ENCODE measurements around the gene OR4C6.

The OR4C6 gene

DNA sequence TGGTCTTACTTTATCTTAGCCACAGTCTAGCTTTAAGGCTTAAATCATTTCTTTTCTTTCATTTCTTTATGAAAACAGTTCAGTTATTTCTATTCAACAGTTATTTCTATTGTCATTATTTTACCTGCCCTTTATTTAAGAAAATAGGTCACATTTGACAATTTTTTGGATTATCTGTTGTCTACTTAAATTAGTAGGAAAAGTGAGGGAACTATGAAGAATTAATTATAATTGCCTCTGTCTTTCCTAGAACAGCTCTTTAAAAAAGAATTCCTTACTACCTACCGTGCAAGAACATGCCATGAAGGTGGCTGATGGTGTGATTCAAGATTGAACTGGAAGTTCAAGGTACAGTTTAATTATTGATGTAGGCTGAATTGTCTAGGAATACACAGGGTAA, at the start of gene OR4C6:
TSS of gene OR4C6 (plus strand) at position 301 of the 400 bp plus-strand sequence. CDS start 2,966 bp downstream, outside the sequence.
- no peak for DNase-seq (ENCODE audit: low read depth in 2 of 2, low spot score in 1 of 2)

DNA sequence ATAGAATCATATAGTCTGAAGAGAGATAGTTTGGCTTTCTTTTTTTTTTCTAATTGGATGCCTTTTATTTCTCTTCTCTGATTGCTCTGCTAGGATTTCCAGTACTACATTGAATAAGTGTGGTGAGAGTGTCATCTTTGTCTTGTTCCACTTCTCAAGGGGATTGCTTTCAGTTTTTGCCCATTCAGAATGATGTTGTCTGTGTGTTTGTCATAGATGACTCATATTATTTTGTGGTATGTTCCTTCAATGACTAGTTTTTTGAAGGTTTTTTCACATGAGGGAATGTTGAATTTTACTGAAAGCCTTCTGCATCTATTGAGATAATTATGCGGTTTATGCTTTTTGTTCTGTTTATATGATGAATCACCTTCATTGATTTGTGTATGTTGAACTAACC, 37.5 kb upstream of the OR4C6 start:
- no peak for DNase-seq (ENCODE audit: low read depth in 2 of 2, low spot score in 1 of 2)

DNA sequence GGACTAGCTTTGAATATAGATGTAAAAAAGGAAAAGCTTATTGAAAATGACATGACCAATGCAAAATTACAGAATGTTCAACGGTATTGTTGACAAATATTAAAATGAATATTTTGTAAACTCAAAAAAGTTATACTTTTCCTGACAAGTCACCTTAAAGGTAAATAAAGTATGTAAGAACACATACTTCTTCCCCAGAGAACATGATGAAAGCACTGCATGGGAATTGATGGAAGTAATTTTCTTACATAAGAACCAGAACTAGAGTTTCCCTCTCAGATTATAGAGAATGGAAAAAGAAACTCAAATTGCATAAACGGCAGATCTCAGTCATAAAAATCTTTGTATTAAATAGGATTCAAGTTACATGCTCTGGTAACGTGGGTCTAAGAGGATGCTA, 27.2 kb upstream of the OR4C6 start, which contains the start of gene OR4P4:
TSS of gene OR4P4 (plus strand) at position 301 of the 400 bp plus-strand sequence.
- DNase-seq (ENCODE audit: low read depth in 2 of 2, low spot score in 1 of 2) = no peak

DNA sequence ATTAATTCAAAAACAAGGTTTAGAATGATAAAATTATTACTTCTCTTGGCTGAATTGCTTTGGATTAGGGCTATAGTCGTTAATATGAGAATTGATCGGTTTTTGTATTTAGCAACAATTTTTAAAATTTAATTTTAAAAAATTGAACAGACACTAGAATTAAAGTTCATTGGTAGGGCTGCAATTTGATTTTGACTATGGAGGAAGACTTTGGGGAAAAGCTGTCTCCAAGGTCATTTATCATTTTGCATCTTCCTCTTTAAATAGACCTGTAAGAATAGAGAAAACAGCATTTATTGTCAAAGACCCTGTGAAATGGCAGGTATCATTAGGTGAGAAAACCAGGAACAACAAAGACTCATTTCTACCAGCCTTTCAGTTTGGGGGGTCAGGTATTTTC, 14.0 kb upstream of the OR4C6 start, which contains the start of gene OR4S2:
TSS of gene OR4S2 (plus strand) at position 301 of the 400 bp plus-strand sequence. CDS start 2,577 bp downstream, outside the sequence.
- DNase-seq (ENCODE audit: low read depth in 2 of 2, low spot score in 1 of 2) = no peak

DNA sequence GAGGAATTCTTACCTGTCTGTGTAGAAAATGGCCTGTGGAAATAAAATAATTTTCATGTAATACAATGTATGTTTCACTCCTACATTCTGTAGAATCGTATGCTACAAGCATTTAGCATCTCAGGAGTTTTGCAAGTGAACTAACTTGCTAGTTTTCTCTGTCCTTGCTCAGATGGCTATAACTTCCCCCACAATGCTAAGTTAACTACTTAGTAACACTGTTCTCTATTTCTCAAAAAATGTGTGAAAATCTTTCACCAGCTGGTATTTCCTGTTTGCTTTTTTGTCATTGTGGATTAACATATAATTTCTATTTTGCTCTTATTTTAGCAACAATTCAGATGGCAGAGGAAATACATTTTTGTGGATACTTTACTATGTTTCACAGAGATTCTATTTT, 9.4 kb upstream of the OR4C6 start:
- DNase-seq (ENCODE audit: low read depth in 2 of 2, low spot score in 1 of 2) = no peak

DNA sequence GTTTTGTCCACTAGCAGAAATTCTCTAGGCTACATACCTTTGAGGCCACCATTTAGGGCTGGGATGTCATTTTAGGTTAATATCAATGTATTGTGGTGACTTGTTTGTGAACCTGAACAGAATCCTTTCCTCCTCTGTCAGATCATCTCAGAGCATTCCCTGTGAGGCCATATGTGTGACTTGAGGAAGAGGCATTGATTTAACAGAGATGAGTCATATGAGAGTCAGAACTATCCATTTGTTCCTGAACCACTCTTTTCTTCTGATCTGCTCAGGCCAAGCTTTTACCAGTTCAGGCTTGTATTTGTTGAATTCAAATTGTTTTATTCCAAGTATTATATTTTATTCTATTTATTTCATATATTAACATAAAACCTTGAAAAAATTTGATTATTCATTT, 6.9 kb upstream of the OR4C6 start:
- no peak for DNase-seq (ENCODE audit: low read depth in 2 of 2, low spot score in 1 of 2)

DNA sequence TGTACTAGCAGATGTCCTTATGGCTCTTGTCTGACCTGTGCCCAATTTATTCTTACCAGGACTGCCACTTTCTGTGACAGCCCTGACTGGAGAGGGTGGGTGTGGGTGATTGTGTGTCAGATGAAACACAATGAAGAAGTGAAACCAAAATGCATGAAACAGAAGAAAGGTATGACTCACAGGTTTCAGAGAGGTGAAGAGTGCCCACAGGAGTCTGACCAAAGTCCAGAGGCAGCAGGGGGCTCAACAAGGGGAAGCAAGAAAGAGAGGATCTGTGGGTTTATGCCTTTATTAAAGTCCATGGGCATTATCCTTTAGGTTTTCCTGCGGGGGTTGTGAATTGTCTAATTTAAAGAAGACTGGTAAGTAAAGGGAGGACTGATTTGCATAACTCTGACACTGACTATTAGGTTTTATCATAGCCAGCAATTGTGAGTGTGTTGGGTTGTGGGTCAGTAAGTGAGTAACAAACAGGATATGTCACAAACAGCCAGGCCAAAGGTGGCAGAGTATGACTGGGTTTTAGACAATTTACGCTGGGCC, 3.9 kb upstream of the OR4C6 start:
- DNase-seq (ENCODE audit: low read depth in 2 of 2, low spot score in 1 of 2) = no peak

DNA sequence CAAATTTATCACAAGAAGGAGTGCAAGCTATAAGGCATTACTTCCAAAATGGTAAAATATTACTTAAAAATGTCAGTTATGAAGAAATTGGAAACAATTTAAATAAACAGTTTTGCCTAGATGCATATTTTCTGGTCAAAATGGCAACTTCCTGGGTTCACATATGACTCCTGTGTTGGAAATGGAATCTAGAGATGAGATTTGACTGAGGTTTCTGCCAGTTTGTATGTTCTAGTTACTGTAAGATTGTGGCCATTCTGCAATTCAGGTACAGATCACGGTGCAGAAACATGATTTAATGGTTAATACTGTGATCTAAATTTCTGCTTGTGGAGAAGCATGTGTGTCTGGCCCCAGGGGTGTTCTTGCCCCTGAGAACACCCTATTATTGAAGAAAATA, 3.4 kb upstream of the OR4C6 start:
- DNase-seq (ENCODE audit: low read depth in 2 of 2, low spot score in 1 of 2) = no peak

DNA sequence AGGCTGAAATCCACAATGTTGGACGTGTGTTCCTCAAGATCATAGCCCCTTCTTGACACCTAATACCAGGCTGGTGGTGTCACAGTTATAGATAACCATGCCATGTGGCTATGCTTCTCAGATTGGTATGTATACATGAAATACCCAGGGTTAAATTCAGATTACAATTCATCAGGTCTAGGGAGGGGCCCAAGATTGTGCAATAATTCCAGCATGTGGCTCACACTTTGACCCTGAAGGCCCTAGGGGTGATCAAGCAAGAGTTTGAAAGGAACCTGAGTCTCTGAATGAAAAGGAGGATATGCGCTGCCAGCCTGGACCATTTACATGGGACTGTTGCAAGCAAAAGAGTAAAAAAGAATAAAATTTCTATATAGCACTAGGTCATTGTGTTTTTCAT, 7.4 kb downstream of the OR4C6 start:
- DNase-seq (ENCODE audit: low read depth in 2 of 2, low spot score in 1 of 2) = no peak

DNA sequence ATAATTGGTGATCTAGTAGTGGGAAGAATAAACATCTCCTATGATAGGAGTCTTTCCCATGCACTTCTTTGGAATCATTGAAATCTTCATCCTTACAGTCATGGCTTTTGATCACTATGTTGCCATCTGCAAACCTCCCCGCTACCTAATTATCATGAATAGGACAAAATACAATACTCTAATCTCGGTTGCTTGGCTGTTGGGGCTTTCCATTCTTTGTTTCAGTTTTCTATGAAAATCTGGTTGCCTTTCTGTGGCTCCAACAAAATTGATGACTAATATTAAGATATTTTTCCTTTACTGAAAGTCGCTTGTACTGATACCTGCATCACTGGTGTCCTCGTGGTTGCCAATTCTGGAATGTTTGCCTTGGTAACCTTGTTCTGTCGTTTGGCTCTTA, 11.9 kb downstream of the OR4C6 start:
- DNase-seq (ENCODE audit: low read depth in 2 of 2, low spot score in 1 of 2) = no peak

DNA sequence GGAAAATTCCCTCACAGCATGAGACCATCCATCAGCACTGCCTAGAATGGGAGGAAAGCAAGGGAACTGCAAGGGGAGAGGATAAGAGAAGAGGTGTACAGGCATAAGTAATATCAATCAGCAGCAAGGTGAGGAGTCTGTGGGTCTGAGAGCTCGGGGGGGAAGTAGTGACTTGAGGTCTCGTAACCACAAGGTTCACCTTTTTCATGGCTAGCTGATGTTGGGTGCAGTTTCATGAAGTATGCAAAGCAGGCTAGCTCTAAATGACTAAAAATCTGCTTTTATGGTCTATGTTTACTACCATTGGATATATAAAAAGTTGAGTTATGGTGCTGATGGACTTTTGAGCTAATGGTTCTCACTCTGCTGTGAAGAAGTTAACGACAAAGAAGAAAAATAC, 35.8 kb downstream of the OR4C6 start:
- DNase-seq (ENCODE audit: low read depth in 2 of 2, low spot score in 1 of 2) = no peak

DNA sequence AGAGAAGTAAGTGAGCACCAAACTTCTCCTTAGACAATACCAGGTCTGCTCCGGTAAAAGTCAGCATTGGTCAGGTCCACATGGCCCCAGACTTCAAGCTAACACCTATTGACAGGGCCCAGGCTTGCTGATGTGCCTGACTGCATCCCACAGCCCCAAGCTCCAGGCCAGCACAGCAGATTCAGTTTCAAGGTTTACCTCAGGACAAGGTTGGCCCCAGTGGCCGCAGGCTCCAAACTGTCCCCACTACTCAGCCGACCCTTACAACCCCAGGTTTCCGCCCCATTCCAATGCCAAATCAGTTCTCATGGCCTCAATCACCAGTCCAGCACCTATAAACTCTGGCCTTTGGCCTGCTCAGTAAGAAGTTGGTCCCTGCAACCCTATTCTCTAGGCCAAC, 39.4 kb downstream of the OR4C6 start:
- no peak for DNase-seq (ENCODE audit: low read depth in 2 of 2, low spot score in 1 of 2)

DNA sequence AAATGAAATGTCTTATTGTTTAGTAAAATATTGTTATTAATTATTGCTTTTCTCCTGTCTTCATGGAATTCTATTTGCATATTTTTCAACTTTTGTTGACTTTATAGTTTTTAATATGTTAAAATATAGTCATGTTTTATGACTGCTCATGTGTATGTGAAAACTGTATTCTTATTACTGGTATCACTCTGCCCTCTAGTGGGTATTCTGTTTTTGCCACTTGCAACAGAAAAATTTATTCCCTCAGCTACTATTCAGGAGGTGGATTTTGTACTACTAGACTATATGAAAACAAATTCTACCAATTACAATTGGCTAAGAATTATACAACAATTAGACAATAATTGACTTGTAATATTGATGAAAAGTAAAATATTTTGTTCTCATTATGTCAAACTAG, 45.0 kb downstream of the OR4C6 start:
- no peak for DNase-seq (ENCODE audit: low read depth in 2 of 2, low spot score in 1 of 2)

DNA sequence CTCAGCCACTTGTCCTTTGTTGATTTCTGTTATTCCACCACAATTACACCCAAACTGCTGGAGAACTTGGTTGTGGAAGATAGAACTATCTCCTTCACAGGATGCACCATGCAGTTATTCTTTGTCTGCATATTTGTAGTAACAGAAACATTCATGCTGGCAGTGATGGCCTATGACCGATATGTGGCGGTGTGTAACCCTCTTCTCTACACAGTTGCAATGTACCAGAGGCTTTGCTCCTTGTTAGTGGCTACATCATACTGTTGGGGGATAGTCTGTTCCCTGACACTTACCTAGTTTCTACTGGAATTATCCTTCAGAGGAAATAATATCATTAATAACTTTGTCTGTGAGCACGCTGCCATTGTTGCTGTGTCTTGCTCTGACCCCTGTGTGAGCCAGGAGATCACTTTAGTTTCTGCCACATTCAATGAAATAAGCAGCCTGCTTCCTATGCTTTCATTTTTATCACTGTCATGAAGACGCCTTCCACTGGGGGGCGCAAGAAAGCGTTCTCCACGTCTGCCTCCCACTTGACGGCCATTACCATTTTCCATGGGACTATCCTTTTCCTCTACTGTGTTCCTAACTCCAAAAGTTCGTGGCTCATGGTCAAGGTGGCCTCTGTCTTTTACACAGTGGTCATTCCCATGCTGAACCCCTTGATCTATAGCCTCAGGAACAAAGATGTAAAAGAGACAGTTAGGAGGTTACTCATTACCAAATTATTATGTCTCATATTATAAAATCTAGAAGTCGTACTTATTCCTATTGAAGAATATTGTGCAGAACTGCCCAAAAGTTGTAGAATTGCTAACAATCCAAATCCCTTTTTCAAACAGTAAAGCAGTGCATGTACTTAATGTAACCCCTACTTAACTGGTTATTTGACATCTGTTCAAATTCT, 53.2 kb downstream of the OR4C6 start:
- no peak for DNase-seq (ENCODE audit: low read depth in 2 of 2, low spot score in 1 of 2)

All from stimulated activated CD8-positive, alpha-beta memory T cell treated with anti-CD3 and anti-CD28 coated beads, Interleukin-4, amount 100 ng/mL, for 4 hours (primary cell).